Neural cell (in vitro differentiated cells): Measurements from ENCODE around the gene IGF1R.

ENCODE experiments used
- EP300 ChIP-seq: fragments of 450-650 bp; conservative IDR thresholded peaks from 2 replicates; pipeline ENCODE4 v1.6.1; 2014; ENCODE audit warnings: antibody characterized with exemption, mild to moderate bottlenecking, moderate library complexity; ENCODE audit not compliant: poor library complexity, severe bottlenecking
- EZH2 ChIP-seq: fragments of 200-600, 300-800 bp; shearing (Covaris generic), sonication (generic); IDR thresholded peaks from 2 replicates; pipeline ENCODE4 v1.6.1; 2014; ENCODE audit warnings: antibody characterized with exemption, low read length, borderline replicate concordance, mild to moderate bottlenecking; ENCODE audit not compliant: insufficient read depth, poor library complexity, severe bottlenecking
- MXI1 ChIP-seq: fragments of 450-650 bp; conservative IDR thresholded peaks from 2 replicates; pipeline ENCODE4 v1.6.1; 2014; ENCODE audit warnings: antibody characterized with exemption, mild to moderate bottlenecking; ENCODE audit not compliant: poor library complexity, severe bottlenecking
- POLR2AphosphoS5 ChIP-seq: IDR thresholded peaks from 2 replicates; pipeline ENCODE4 v1.6.1; 2012
- RAD21 ChIP-seq: fragments of 450-650 bp; conservative IDR thresholded peaks from 2 replicates; pipeline ENCODE4 v1.6.1; 2014; ENCODE audit warnings: antibody characterized with exemption, mild to moderate bottlenecking, moderate library complexity
- SMC3 ChIP-seq: fragments of 450-650 bp; conservative IDR thresholded peaks from 2 replicates; pipeline ENCODE4 v1.6.1; 2014; ENCODE audit warnings: antibody characterized with exemption, mild to moderate bottlenecking, moderate library complexity; ENCODE audit not compliant: poor library complexity
- TF ChIP-seq, protein P1 (sequence below): IDR thresholded peaks from 2 replicates; pipeline ENCODE4 v1.6.1; 2012; ENCODE audit warnings: borderline replicate concordance
- TF ChIP-seq, protein P2 (sequence below): fragments of 450-650 bp; IDR thresholded peaks from 2 replicates; pipeline ENCODE4 v1.5.1; 2014; ENCODE audit warnings: antibody characterized with exemption, mild to moderate bottlenecking, moderate library complexity; ENCODE audit not compliant: poor library complexity, severe bottlenecking

DNA sequence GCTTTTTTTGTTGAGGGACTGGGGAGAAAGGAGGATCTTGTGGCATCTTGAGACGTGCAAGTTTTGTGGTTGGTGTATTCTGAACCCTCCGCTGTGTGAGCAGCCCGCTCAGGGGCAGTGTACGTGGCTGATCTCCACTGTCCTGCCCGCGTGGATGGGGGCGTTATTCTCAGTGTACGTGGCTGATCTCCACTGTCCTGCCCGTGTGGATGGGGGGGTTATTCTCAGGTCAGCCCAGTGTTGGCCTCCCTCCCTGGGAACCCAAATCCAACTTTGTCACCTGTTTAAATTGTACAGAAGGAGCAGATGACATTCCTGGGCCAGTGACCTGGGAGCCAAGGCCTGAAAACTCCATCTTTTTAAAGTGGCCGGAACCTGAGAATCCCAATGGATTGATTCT is 275.2 kb downstream of the IGF1R start:
- TF ChIP-seq MXI1 (no peak), EP300 (no peak), RAD21 (no peak), EZH2 (no peak), POLR2AphosphoS5 (no peak), SMC3 (no peak)
- TF ChIP-seq, protein P1, sequence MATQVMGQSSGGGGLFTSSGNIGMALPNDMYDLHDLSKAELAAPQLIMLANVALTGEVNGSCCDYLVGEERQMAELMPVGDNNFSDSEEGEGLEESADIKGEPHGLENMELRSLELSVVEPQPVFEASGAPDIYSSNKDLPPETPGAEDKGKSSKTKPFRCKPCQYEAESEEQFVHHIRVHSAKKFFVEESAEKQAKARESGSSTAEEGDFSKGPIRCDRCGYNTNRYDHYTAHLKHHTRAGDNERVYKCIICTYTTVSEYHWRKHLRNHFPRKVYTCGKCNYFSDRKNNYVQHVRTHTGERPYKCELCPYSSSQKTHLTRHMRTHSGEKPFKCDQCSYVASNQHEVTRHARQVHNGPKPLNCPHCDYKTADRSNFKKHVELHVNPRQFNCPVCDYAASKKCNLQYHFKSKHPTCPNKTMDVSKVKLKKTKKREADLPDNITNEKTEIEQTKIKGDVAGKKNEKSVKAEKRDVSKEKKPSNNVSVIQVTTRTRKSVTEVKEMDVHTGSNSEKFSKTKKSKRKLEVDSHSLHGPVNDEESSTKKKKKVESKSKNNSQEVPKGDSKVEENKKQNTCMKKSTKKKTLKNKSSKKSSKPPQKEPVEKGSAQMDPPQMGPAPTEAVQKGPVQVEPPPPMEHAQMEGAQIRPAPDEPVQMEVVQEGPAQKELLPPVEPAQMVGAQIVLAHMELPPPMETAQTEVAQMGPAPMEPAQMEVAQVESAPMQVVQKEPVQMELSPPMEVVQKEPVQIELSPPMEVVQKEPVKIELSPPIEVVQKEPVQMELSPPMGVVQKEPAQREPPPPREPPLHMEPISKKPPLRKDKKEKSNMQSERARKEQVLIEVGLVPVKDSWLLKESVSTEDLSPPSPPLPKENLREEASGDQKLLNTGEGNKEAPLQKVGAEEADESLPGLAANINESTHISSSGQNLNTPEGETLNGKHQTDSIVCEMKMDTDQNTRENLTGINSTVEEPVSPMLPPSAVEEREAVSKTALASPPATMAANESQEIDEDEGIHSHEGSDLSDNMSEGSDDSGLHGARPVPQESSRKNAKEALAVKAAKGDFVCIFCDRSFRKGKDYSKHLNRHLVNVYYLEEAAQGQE = no peak
- TF ChIP-seq, protein P2, sequence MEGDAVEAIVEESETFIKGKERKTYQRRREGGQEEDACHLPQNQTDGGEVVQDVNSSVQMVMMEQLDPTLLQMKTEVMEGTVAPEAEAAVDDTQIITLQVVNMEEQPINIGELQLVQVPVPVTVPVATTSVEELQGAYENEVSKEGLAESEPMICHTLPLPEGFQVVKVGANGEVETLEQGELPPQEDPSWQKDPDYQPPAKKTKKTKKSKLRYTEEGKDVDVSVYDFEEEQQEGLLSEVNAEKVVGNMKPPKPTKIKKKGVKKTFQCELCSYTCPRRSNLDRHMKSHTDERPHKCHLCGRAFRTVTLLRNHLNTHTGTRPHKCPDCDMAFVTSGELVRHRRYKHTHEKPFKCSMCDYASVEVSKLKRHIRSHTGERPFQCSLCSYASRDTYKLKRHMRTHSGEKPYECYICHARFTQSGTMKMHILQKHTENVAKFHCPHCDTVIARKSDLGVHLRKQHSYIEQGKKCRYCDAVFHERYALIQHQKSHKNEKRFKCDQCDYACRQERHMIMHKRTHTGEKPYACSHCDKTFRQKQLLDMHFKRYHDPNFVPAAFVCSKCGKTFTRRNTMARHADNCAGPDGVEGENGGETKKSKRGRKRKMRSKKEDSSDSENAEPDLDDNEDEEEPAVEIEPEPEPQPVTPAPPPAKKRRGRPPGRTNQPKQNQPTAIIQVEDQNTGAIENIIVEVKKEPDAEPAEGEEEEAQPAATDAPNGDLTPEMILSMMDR = no peak
